ENCODE measurements around the gene NRCAM.

NRCAM gene

DNA sequence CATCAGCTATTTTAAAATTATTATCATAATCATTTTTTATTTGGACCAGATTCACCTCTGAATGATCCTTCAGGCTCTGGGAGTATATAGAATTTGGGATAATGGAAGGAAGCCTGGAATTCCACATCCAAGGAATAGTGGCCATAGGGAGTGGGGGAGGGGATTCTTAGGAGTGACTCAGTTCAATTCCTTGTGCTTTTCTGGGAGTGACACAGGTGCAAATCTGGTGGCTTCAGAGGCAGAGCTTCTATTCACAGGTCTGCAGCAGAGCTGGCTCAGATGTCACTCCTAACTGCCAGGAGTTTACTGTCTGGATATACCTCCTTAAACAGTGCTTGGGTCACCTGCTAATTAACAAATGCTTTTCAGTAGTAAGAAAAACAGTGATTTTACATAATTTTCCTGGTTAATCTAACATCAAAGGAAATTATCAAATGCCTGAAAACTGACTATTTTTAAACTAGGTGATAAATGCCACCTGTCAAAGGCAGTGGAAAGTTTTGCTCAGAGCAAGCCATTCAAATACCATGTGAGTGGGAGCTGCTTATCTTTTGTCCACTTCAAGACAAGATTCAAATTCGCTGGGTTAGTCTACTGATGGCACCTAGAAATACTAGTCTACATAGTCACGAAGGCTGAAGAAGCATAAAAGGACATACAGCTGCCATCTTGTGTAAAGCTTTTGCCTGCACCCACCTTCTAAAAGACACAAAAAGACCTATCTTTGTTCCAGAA is 219.4 kb downstream of the NRCAM start:
- no peak for DNase-seq

DNA sequence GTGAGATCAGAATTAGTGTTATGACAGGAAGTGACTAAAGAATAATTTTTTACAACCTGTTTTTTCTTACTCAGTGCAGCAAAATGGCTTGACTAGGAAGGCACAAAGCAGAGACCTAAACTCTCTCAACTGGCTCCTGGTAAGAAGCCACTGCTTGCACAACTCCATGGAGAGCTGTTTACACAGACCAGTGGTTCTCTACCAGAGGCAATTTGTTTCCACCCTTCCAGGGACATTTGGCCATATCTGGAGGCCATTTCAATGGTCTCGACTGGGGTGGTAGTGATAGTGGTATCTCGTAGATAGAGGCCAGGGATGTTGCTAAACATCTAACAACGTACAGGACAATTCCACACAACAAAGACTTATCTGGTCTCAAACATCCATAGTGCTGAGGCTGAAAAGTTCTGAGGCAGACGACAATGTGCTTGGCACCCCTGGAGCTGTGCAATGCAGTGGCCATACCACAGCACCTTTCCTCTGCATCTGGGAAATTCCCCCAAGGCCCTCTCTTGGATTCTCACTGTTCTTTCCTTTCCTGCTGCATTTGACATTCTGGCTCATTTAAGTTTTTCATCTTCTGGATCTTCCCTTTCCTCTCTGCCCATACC is 220.7 kb downstream of the NRCAM start:
- DNase-seq = no peak

DNA sequence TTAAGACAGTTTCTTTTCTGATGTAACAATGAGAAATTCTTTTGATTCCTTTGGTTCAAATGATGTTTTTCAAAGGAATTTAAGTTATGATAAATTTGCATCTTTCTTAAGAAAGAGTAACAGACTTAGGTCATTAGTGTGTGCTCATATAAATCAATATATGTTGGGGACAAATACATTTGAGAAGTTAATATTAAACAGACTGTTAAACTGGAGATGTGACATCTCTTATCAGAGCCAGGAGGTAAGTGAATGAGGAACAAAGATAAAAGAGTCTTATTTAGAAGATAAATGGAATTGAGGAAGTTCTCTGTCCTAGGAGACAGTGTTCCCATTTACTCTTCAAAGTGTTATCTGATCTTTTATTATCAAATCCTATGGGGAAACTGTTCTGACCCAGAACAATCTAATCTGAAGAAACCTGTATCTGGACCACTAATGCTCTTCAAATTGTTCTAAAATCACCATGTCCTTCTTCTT is 221.2 kb downstream of the NRCAM start:
- DNase-seq = no peak

DNA sequence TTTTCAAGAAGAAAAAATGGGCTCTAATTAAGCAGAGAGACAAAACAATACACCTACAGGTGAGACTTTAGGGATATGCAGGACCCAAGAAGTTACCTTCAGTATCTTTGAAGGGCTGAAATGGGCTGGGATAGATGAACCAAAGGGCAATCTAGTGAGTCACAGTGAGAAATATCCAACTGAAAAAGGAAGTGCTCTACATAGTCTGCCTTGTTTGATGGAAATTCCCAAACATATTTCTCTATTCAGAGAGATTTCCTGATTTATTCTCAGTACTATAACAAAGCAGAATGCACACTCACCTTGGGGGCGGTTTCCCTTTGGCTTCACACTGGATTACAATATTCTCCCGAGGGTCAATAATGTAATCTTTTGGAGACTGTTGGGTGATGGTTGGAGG is 222.0 kb downstream of the NRCAM start:
- no peak for DNase-seq

DNA sequence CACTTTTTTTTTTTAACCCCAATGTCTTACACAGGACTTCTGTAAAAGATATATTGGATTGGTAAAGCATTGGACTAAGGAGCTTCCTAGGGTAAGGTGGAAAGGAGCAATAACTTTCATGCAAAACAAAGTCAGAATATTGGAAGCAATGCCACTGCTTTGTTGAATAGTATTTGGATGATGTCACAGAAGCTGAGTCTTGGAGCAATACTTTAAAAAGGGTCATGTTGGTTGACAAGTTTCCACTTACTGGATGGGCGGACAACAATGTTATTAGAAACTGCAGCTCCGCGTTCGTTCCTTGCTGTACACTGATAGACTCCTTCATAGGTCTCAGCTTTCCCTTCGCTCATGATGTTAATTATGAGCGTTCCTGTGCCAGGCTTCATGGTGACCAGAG is 224.2 kb downstream of the NRCAM start:
- DNase-seq = no peak

DNA sequence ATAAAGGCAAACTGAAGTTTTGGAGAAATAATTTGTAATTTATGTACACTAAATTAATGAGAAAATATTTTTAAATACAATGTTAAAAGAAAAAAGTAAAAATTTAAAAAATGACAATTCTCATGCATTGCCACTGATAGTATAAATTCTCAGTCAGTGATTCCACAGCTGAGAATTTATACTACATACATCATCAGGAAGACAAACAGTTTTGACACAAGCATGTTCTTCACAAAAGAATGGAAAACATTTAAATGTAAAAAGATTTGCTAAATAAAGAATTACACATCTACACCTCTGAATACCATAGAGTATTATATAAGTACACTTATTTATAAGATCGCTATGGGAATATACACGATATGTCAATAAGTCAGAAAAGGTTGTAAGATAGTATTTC is 225.0 kb downstream of the NRCAM start:
- DNase-seq = no peak

DNA sequence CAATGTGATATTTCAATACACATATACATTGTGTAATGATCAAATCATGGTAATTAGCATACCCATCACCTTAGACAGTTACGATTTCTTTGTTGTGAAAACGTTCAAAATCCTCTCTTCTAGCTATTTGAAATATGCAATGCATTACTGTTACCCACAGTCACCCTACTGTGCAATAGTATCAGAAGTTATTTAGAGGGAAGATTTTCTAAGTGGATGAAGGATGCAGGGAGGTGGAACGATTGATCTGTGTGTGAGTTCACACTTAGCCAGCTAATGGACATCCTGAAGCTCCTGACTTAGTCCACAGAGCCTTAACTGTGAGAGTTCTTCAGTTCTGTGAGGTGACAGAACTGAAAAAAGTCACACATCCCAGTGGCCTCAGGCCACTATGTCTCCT is 228.9 kb downstream of the NRCAM start:
- no peak for DNase-seq

DNA sequence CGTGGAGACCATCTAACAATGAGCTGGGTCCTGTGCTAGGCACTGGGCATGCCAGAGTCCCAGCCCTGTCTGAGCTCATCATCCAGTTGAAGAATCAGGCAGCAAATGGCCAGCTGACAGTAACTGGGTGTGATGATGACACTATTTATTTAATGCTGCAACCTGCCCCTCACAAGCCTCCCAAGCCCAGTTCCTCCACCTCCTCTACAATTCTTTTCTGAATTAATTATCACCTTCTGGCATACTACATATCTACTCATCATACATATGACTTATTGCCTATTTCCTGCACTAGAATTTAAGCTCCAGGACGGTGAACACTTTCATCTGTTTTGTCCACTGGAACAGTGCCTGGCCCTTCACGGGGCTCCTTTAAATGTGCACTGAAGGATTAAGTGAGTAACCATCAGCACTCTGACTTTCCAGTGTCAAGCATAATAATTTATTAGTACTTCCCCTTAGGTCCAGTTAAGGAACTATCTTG is 229.4 kb downstream of the NRCAM start:
- no peak for DNase-seq

DNA sequence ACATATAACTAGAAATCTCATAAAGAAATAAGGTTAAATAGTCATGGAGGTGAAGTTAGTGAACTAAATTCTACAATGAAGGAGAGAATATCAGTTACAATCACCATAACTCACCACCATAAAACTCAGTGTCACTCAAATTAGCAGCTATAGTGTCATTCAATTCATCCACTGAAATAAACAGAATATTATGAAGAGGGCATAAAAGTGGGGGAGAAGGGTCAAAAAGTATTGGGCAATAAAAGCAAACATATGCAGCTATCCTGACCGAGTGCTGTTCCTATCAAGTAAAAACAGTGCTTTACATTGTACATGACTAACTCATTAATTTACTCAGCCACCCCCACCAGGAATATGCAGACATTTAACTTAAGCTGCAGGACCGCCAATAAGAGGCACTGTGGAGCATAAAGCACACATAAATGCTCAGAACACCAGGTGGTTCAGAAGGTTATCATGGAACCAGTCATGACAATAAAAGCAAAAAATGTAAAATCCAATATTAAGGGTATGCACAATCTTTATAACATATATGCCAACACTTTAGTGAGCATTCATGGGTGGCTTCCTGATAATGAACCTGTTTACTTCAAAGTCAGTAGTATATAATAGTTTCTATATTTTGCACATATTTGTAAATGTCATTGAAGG is 230.6 kb downstream of the NRCAM start:
- DNase-seq = no peak

DNA sequence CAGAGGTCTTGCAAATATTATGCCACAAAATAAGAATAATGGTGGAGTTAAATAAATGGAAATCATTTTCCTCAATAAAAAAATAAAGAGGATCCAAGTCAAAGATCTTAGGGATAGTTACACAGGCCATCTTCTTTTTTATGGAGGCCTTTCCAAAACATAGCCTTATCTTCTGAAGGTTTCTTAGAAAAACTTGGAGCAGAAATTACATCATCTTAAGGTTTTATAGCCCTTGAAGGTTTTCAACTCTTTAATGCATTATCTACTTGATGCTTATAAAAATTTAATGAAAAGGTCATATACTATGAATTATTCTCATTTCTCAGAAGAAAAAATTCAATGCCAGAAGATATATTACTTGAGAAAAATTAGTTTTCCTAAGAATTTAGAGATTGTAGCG is 231.8 kb downstream of the NRCAM start:
- no peak for DNase-seq

DNA sequence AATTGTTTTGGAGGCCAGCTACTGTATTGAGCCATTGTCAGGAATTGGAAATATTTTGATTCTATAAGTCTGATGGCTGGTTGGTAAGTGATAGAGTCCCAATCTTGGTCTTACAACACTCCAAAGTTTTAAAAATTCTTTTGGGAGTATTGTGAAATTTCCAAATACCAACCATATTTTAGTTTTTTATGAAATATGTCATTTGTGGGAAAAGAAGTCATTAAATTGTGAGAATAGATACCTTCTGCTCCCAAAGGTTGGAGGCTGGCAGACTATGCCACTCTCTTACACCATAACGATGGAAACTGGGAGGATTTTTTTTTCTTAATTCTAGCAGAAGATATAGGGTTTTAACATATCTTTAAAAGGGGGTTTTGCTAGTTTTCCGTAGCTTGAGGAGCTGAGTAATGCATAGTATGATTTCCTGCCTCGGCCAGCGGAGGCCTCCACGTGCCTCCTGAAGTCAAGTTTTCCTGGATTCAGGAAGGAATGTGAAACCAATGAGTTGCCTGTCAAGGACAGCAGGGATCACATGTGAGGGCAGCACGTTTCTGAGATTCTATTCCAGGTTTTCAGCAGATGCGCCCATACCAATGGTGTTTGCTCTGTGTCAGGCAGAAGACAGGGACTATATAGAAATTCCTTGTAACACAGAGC is 233.9 kb downstream of the NRCAM start:
- DNase-seq = no peak

DNA sequence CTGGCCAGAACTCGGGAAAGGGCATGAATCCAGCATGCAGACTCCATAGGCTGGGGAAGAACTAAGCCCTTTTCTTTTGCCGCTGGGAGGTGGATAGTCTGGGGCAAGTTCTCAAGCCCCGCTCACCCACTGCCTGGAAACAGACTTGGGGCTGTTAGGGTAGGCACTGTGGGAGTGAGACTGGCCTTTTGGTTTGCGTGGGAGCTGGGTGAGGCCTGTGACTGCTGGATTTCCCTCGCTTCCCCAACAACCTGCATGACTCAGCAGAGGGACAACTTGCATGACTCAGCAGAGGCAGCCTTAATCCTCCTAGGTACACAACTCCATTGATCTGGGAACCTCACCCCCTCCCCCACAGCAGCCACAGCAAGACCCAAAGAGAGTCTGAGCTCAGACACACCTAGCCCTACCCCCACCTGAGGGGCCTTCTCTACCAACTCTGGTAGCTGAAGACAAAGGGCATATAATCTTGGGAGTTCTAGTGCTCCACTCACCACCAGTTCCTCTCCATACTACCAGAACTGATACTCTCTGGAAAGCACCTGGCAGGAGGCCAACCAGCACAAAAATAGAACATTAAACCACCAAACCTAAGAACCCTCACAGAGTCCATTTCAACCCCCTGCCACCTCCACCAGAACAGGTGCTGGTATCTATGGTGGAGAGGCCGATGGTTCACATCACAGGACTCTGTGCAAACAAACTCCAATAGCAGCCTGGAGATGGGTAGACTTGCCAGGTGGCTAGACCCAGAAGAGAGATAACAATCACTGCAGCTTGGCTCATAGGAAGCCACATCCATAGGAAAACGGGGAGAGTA is 244.6 kb downstream of the NRCAM start:
- DNase-seq = peak; percentile 21

DNA sequence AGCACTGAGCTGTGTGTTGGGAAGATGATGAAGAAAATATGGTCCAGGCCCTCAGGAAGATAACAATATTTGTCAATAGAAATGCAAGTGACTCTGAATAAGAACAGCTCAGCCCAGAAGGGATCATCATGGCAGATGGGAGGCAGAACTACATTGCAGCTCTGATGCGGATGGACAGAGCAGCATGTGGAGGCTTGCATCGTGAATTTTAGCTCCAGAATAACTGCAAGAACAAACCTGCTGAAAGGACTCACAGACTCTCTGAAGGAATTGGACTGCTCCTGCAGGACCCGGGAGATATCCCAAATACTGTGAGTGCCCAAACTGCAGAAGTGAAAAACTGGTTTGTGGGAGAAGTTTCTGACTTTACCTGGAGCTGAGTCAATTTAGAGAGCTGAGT is 245.4 kb downstream of the NRCAM start:
- no peak for DNase-seq

DNA sequence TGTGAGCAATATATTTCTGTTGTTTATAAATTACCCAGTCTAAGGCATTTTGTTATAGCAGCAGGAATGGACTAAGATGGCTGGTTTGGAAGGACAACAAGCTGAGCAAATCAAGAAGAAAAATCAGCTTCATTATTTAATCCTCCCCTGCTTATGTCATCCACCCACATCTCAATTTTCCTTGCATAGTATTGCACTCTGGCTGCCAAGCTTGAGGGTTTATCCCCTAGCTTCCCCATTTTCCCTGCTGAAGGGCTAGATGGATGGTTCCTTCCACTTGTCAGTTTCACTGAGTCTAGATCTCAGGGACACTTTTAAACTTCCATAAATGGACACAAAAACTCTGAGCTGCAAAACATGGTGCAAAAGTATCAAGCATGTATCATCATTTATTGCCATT is 250.9 kb downstream of the NRCAM start:
- DNase-seq = no peak

DNA sequence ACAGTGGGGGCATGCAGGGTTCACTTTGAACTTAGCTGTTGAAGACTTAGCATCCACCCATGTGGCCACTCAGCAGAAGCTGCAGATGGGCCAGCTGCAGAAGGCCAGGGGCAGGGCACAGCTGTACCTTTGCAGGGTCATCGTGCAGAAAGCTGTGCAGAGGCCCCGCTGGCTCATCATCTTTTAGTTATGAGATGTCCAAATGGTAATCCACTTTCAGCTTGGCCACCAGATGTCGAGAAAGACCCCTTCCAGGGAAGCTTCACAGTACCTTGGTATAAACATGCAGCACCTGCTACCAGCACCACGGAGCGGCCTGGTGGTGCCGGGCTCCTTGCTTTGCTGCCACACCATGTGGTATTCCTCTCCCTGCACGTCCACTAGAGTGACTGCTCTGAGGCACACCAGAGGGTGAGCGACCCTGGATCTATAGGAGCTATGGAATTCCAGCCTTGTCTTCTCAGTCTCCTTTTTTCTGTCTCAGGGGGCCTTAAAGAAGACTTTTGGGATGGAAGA is 251.9 kb downstream of the NRCAM start:
- DNase-seq = no peak

DNA sequence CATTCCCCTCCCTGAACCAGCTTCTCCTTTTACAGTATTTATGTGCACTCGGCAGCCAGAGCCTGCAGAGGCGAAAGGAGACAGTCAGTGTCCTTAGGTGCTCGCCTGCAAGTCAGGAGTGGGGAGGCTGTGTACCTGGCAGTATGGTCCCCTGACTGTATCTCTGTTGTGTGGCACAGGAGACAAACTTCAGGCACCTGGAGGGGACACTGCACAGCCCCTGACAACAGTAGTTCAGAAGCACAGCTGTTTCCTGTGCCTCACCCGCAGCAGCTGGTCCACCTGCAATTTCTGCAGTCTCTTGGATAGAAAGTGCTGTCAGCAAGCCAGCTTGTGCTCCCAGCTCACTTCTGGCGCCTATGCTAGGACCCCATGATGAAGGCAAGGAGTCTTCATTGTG is 252.7 kb downstream of the NRCAM start:
- no peak for DNase-seq

DNA sequence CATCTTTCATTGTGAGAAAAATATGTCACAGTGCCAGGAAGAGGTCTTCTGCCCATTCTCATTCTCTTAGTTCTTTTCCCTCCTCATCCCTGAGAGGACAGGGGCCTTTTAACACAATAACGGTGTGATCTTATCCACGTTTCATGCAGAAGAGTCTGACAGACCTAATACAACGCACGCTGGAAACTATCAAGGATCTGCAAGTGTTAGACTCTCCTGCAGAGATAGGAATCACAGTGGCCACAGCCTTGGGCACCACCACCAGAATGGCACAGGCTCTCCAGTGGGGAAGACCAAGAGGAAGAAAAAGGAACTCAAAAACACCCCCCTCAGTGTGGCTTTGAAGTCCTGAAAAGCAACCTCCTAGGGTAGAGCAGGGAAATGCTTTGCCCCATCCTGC is 253.5 kb downstream of the NRCAM start:
- DNase-seq = no peak

DNA sequence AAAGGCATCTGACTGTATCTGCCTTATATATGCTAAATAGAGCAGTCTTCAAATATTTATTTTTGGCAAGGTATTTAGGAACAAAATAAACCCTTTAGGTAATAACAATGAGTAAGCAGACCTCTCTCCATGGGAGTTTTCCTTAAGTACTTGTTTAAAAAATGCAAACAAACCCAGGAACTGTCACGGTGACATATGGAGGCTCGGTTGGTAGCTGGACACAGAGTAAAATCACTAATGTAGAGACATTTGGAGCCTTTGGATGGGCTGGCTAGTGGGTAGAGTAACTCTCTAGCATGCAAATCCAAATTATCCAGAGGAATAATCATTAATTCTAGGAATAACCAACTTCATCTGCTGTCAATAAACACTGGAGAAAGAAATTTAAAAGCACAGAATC is 254.5 kb downstream of the NRCAM start:
- DNase-seq = no peak

DNA sequence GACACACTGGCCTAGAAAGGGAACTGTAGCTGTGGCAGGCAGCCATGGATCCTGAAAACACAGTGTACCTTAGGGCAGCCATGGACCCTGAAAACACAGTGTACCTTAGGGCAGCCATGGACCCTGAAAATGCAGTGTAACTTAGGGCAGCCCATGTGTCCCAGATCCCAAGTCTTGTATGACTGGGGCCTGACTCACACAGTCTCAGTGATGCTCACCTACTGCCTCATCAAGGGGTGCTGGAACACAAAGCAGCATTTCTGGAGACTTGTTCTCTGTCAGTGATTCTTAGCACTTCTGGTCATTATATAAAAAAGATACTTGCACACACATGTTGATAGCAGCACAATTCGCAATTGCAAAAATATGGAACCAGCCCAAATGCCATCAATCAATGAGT is 255.9 kb downstream of the NRCAM start:
- DNase-seq = no peak

DNA sequence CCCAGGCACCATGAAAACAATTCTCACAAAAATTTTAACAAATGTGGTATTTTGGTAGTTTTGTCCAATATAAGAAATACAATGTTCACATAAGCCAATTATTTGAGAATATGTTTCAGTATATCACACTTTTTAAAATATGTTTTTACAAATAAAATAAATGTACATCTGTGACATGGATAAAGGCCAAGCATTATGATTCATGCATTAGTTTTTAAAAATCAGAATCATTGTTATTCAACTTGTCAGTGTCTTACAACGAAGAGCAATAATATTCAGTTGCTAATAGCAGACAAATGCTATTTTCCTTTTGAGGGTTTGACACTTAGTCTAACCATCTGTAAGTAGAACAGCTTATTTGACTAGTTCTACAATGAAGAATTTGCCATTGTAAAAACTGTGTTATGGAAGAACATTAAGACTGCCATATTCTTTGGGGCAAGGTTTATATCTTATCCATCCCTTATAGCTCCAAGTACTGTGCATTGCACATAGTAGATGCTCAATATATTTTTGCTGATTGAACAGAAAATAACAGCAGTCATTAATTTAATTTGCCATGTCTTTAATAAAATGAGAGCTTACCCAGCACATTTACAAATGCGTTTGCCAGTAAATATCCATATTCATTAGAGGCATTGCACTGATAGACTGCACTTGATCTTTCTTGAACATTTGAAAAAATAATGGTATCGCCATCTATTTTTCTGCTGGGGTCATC is 258.7 kb downstream of the NRCAM start:
- DNase-seq = no peak

DNA sequence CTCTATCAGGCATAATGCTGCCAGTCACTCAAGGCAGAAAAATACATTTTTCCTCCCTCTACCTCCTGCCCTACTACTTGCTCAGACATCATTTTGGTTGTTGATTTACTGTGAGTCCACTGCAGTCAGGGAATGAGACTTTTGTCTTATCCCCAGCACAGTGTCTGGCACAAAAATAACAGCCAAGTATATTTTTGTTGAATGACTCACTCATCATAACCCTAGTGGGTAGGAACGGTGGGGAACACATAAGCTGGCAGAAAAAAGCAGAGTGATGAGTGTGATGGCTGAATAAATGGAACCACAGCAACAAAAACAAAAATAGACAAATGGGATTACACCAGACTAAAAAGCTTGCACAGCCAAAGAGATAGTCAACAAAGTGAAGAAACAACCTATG is 260.2 kb downstream of the NRCAM start:
- DNase-seq = no peak

Measured in NCI-H774 (cell line).